Islet of Langerhans (tissue), 1 donor: Measurements from ENCODE around the gene PRAF2.

Source experiments
- FAIRE-seq: peaks from one replicate; lab custom pipeline; 2011; peaks lifted over from hg19 to GRCh38; lab: Jason Lieb, UNC

PRAF2 gene

DNA sequence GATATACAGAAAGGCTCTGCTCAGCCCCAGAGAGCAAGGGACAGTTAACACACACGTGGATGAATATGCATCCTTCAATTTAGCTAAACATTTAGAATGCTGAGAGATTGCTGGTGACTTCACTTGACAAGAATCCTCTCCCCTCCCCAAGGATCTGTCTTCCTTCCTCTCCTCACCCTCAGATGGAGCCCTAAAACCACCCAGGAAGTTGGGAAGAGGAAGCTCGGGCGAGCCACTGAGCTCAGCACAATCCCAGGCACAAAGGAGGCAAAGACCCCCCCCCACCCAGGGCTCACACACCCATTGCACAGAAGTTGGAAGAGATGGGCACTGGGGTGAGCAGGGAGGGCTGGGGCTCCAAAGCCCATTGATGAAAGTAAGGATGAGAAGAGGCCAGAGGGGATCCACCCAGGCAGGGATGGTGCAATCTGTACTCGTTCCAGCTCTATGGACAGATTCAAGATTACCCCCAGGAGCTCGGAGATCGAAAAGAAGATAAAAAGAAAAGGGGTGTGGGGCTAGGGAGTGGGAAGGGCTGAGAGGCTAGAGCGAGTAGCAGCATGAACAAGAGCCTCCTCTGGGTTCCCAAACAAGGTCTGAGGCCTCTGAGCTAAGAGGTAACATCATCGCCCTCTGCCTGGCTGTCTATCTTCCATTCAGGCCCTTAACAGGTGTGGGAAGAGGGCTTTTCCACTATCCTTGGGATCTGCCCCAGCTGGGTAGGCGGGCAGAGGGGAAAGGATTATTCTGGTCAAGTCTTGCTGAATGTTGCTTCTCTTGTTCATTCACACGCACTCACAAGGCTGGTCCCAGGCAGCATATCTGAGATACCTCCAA lies 31.8 kb downstream of the PRAF2 start:
- no peak for FAIRE-seq

DNA sequence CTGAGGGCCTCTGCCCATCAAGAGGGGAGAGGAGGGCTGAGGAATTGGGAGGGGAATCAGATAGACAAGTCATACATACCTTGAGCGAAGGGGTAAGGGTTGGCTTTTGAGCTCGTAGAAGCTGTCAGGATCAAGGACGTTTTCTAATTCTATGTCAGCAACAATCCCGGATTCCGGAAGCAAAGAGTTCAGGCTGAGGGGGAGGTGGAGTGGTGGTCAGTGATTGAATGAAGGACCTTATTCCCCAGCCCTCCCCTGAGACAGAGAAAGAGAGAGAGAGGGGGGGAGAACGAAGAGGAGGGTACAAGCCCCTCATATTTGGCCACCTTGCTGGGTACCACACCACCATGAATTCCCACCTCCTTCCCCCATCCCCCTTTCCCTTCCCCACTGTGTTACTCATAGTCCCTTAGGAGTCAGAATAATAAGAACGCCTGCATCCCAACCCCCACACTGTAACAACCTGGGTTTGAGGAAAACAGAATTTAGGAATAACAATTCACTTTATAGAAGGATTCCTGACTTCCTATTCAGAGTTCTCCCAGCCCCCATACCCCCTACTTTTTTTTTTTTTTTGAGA lies 33.3 kb downstream of the PRAF2 start:
- FAIRE-seq = no peak

DNA sequence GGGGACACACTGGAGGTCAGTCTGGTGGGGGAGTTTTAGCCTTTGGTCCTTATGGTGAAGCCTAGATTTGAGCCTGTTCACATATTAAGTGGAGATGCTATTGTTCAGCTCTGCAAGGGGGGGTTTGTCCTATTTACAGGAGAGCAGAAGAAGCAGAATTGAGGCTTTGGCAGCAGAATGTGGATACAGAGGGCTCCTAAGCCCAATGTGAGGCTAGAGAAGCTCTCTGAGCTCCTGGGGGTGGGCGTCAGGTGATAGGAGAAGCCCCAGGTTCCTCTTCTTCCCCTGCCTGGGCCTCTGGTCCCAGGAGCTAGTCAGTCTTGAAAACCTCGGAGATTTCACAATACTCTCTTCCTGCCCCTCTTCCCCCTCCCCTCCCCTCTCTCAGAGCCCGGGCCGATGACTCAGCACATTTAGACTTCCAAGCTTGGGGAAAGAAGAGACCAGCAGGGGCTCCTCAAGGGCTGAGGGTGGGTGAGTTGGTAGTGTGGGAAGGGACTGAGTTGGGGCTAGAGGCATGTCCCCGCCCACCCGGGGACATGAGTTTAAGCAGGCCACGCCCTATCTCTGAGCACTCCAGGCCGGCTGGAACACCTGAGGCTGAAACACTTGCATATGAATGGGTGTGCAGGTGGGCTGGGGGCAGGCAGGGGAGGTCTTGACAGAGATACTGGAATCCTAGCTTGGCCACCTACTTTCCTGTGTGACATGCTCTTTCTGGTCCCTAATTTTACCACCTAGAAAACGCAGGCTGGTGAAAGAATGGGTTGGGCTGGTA lies 34.0 kb downstream of the PRAF2 start:
- FAIRE-seq = peak; percentile 47

DNA sequence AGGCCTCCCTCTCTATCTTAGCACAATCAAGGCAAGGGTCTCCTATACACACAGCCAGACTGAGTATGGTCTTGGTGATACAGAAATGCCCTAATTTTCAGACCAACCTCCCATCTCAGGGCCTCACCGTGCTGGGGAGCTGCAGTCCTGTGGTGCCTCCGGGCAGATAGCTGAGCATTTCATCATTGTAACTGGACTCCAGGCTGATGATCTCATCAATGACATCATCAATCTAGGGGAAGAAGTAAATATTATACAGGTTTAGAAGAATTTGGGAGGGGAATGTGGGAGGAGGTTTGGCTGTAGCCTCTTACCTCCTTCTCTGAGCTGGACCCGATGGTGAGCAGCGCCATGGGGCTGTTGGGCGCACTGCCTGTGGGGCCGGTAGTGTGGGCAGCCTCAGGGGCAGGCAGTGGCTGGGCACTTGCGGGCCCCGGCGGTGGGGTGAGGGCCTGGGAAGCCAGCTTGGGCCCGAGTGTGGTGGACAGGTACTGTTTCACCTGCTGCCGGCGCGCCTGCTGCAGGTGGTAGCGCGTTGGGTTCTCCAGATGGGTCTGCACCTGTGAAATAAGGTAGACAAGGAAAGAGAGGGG lies 35.8 kb downstream of the PRAF2 start:
- no peak for FAIRE-seq

DNA sequence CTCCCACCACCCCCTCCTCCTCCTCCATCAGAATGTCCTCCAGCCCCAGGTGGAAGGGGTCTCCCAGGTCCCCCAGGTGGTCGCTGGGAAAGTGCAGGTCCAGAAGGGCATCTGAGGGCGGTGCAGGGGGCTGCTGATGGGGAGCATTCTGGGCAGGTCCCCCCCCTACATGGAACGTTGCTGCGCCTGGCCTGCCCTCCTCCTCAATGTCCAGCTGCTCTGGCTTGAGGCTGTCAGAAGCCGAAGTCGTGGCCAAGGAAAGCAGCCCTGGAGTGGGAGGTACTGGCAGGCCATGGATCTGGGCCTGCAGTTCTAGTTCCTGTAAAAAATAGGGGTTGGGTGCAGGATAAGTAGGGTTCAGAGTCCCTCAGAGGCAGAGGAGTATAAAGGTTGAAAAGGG lies 43.5 kb downstream of the PRAF2 start:
- no peak for FAIRE-seq

DNA sequence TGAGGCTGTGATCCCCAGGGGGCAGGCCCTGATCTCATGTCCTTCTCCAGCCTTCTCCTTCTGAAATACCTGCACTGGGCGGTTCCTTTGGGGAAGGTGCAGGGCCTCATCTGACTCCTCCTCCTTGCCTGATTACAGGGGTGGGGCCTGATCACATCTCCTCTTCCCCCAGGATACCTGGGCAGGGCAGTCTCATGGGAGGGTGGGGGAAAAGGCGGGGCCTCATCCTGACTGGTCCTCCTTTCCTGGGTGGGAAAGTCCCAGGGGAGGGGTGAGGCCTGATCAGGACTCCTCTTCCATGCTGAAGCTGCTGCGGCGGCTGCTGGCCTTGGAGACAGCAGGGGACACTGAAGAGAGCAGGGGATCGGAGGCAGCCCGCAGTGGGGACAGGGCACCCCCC lies 43.9 kb downstream of the PRAF2 start:
- no peak for FAIRE-seq
